GM23338 (cell line): ENCODE data around the gene KCNE1. TPM values are rescaled to one million over a fixed set of nuclear protein-coding genes. Genes with fewer than 3 reads are reported as not detected.
"Not testable (repeated sequence)": the region's sequence is repeated elsewhere in the genome, so short reads cannot be mapped to it uniquely, and the experiment has no call there.

Experiments
- ATAC-seq: fragments of 200-7000 bp; cut with Tn5 transposase; 3 replicates; pipeline ENCODE4 v1.9.1; 2020
- DNase-seq: peaks from one replicate; pipeline ENCODE4 v3.0.0-alpha.2; 2015; ENCODE audit warnings: low spot score
- H2AFZ ChIP-seq: fragments of 200-600 bp; sonication (generic); 2 replicates; pipeline ENCODE4 v1.8.0; 2016; ENCODE audit warnings: antibody characterized with exemption, mild to moderate bottlenecking, moderate library complexity
- H3F3A ChIP-seq: fragments of 200-600 bp; sonication (generic); replicated peaks from 2 replicates; pipeline ENCODE4 v1.8.0; 2017; ENCODE audit warnings: antibody characterized with exemption, mixed run types, low read depth
- H3K27ac ChIP-seq: fragments of 200-600 bp; sonication (generic); 2 replicates; pipeline ENCODE4 v1.6.1; 2016; ENCODE audit warnings: low read depth
- H3K27me3 ChIP-seq: fragments of 200-600 bp; sonication (generic); 2 replicates; pipeline ENCODE4 v1.8.0; 2016; ENCODE audit warnings: mild to moderate bottlenecking, mixed run types, moderate library complexity; ENCODE audit not compliant: insufficient read depth
- H3K36me3 ChIP-seq: fragments of 200-600 bp; sonication (generic); 2 replicates; pipeline ENCODE4 v1.8.0; 2016; ENCODE audit warnings: mild to moderate bottlenecking; ENCODE audit not compliant: insufficient read depth
- H3K4me1 ChIP-seq: fragments of 200-600 bp; sonication (generic); 2 replicates; pipeline ENCODE4 v1.8.0; 2016; ENCODE audit warnings: mild to moderate bottlenecking, moderate library complexity; ENCODE audit not compliant: insufficient read depth
- H3K4me2 ChIP-seq: fragments of 200-600 bp; sonication (generic); 2 replicates; pipeline ENCODE4 v1.7.1; 2017; ENCODE audit warnings: mixed run types
- H3K4me3 ChIP-seq: fragments of 200-600 bp; sonication (generic); 2 replicates; pipeline ENCODE4 v1.6.1; 2016; ENCODE audit warnings: mixed run types
- H3K79me2 ChIP-seq: fragments of 200-600 bp; sonication (generic); replicated peaks from 2 replicates; pipeline ENCODE4 v1.8.0; 2017; ENCODE audit warnings: mild to moderate bottlenecking; ENCODE audit not compliant: insufficient read depth
- H3K9me2 ChIP-seq: fragments of 200-600 bp; sonication (generic); 2 replicates; pipeline ENCODE4 v1.8.0; 2017; ENCODE audit not compliant: insufficient read depth
- H4K20me1 ChIP-seq: fragments of 200-600 bp; sonication (generic); replicated peaks from 2 replicates; pipeline ENCODE4 v1.8.0; 2017; ENCODE audit warnings: mild to moderate bottlenecking; ENCODE audit not compliant: insufficient read depth
- H3K27ac Mint-ChIP-seq: 2 replicates; pipeline ENCODE4 v1.8.0; 2020; ENCODE audit warnings: inconsistent platforms, mild to moderate bottlenecking, moderate library complexity, mixed read lengths
- H3K27me3 Mint-ChIP-seq: 3 replicates; pipeline ENCODE4 v1.8.0; 2022; ENCODE audit warnings: low read depth, mild to moderate bottlenecking, moderate library complexity, mixed read lengths, inconsistent platforms; ENCODE audit not compliant: insufficient read depth, poor library complexity
- H3K36me3 Mint-ChIP-seq: 3 replicates; pipeline ENCODE4 v1.8.0; 2021; ENCODE audit warnings: low read depth, mild to moderate bottlenecking, inconsistent platforms, moderate library complexity, mixed read lengths
- H3K4me1 Mint-ChIP-seq: 3 replicates; pipeline ENCODE4 v1.8.0; 2020; ENCODE audit warnings: mild to moderate bottlenecking, inconsistent platforms, mixed read lengths
- H3K4me3 Mint-ChIP-seq: 3 replicates; pipeline ENCODE4 v1.8.0; 2021; ENCODE audit warnings: moderate library complexity, mild to moderate bottlenecking, inconsistent platforms, mixed read lengths
- H3K9me3 Mint-ChIP-seq: 3 replicates; pipeline ENCODE4 v1.8.0; 2020; ENCODE audit warnings: moderate library complexity, mild to moderate bottlenecking, inconsistent platforms, mixed read lengths
- CREB1 ChIP-seq: fragments of 250-450 bp; sonication (Bioruptor Pico); IDR thresholded peaks from 2 replicates; pipeline ENCODE4 v1.5.0; 2020; ENCODE audit warnings: low read depth, mild to moderate bottlenecking, moderate library complexity
- EZH2 ChIP-seq: fragments of 200-600 bp; sonication (generic); IDR thresholded peaks from one replicate; pipeline ENCODE4 v1.8.0; 2017; ENCODE audit warnings: antibody characterized with exemption, mild to moderate bottlenecking, low read depth; ENCODE audit not compliant: unreplicated experiment
- EZH2phosphoT487 ChIP-seq: fragments of 200-600 bp; sonication (generic); IDR thresholded peaks from one replicate; pipeline ENCODE4 v1.8.1; 2018; ENCODE audit warnings: antibody characterized with exemption; ENCODE audit not compliant: unreplicated experiment
- JUNB ChIP-seq: IDR thresholded peaks from one replicate; pipeline ENCODE4 v1.6.1; 2016; ENCODE audit warnings: antibody characterized with exemption; ENCODE audit not compliant: unreplicated experiment
- NANOG ChIP-seq: IDR thresholded peaks from 2 replicates; pipeline ENCODE4 v1.6.1; 2016; ENCODE audit warnings: antibody characterized with exemption, borderline replicate concordance
- ZNF114 ChIP-seq: fragments of 250-450 bp; sonication (Bioruptor Pico); IDR thresholded peaks from 2 replicates; pipeline ENCODE4 v1.5.0; 2020; ENCODE audit warnings: mild to moderate bottlenecking, moderate library complexity
- ZNF331 ChIP-seq: fragments of 250-450 bp; sonication (Bioruptor Pico); IDR thresholded peaks from 2 replicates; pipeline ENCODE4 v1.5.0; 2020; ENCODE audit warnings: low read depth, mild to moderate bottlenecking, moderate library complexity
- polyA plus RNA-seq: library from polyadenylated mRNA; unstranded; fragments of >200 nt; fragmentation: Nextera tagmentation; extraction: Ambion mirVana; gene quantifications from 2 replicates; pipeline ENCODE4 v1.2.1, GENCODE V29; 2016
- total RNA-seq: library from RNA; depleted of rRNA; stranded (reverse); fragments of >200 nt; shearing (Covaris generic); gene quantifications from 2 replicates; pipeline ENCODE4 v1.2.3, GENCODE V29; 2014
- TF ChIP-seq, protein P1 (sequence below): IDR thresholded peaks from one replicate; pipeline ENCODE4 v1.6.1; 2018; ENCODE audit warnings: antibody characterized with exemption; ENCODE audit not compliant: unreplicated experiment
- TF ChIP-seq, protein P2 (sequence below), 2 experiments: fragments of 200-600 bp in 1 of 2; sonication (generic) in 1 of 2; conservative IDR thresholded peaks; 2 replicates each; pipeline versions ENCODE4 v1.5.1 to v1.6.1; 2016 to 2017; ENCODE audit warnings: antibody characterized with exemption in 2 of 2, low read depth in 2 of 2, mild to moderate bottlenecking in 2 of 2, moderate library complexity in 1 of 2

Gene KCNE1
- total and polyA plus RNA-seq, 2 experiments from 2014 or later: 0.07 TPM; not detected in 1

DNA sequence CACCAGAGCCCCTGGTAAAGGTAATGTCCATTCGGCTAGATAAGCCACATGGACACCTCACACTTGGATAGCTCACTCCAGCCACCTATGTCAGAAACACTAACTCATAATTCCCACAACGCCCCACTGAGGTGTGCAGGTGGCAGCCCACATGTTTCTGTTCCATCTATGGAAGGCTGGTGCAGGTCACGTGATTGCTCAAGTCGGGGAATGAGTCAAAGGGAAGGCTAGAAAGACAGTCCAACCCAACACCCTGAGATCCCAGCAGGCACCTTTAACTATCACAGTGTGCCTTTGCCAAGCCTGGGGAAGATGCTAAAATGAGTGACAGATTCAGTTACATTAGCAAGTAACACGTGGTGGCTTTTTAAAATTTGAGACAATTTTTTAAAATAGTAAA, 45.3 kb upstream of the KCNE1 start:
- Histone ChIP-seq H3K27ac (no peak overlapping the region), H3K4me1 (no peaks in the 10 kb centered on the region), H3K36me3 (no peaks in the 10 kb centered on the region; the same call in 1 of the 2 replicates), H3K9me2 (no peaks in the 10 kb centered on the region), H3F3A (no peaks in the 10 kb centered on the region), H3K4me2 (no peak overlapping the region), H3K4me3 (no peak overlapping the region), H3K79me2 (no peaks in the 10 kb centered on the region), H2AFZ (no peak overlapping the region), H4K20me1 (no peaks in the 10 kb centered on the region), H3K27me3 (no peaks in the 10 kb centered on the region)
- ATAC-seq (no peak), DNase-seq (no peak)
- TF ChIP-seq, protein P1, sequence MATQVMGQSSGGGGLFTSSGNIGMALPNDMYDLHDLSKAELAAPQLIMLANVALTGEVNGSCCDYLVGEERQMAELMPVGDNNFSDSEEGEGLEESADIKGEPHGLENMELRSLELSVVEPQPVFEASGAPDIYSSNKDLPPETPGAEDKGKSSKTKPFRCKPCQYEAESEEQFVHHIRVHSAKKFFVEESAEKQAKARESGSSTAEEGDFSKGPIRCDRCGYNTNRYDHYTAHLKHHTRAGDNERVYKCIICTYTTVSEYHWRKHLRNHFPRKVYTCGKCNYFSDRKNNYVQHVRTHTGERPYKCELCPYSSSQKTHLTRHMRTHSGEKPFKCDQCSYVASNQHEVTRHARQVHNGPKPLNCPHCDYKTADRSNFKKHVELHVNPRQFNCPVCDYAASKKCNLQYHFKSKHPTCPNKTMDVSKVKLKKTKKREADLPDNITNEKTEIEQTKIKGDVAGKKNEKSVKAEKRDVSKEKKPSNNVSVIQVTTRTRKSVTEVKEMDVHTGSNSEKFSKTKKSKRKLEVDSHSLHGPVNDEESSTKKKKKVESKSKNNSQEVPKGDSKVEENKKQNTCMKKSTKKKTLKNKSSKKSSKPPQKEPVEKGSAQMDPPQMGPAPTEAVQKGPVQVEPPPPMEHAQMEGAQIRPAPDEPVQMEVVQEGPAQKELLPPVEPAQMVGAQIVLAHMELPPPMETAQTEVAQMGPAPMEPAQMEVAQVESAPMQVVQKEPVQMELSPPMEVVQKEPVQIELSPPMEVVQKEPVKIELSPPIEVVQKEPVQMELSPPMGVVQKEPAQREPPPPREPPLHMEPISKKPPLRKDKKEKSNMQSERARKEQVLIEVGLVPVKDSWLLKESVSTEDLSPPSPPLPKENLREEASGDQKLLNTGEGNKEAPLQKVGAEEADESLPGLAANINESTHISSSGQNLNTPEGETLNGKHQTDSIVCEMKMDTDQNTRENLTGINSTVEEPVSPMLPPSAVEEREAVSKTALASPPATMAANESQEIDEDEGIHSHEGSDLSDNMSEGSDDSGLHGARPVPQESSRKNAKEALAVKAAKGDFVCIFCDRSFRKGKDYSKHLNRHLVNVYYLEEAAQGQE: no peak
- TF ChIP-seq, protein P2, sequence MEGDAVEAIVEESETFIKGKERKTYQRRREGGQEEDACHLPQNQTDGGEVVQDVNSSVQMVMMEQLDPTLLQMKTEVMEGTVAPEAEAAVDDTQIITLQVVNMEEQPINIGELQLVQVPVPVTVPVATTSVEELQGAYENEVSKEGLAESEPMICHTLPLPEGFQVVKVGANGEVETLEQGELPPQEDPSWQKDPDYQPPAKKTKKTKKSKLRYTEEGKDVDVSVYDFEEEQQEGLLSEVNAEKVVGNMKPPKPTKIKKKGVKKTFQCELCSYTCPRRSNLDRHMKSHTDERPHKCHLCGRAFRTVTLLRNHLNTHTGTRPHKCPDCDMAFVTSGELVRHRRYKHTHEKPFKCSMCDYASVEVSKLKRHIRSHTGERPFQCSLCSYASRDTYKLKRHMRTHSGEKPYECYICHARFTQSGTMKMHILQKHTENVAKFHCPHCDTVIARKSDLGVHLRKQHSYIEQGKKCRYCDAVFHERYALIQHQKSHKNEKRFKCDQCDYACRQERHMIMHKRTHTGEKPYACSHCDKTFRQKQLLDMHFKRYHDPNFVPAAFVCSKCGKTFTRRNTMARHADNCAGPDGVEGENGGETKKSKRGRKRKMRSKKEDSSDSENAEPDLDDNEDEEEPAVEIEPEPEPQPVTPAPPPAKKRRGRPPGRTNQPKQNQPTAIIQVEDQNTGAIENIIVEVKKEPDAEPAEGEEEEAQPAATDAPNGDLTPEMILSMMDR (conservative IDR thresholded peaks at IDR 0.05; ENCODE audit: low read depth in 2 of 2): no peak
- TF ChIP-seq CREB1 (CRISPR knock-in tag) (no peak), EZH2 (no peak), ZNF331 (no peak), NANOG (no peak), ZNF114 (no peak), EZH2phosphoT487 (no peak), JUNB (no peak)
- Mint-ChIP-seq H3K36me3 (peaks cover 12% of the 10 kb centered on the region), H3K4me3 (no peak overlapping the region), H3K4me1 (peaks cover 4% of the 10 kb centered on the region), H3K27me3 (no peaks in the 10 kb centered on the region), H3K27ac (no peak overlapping the region), H3K9me3 (peaks cover 16% of the 10 kb centered on the region)

DNA sequence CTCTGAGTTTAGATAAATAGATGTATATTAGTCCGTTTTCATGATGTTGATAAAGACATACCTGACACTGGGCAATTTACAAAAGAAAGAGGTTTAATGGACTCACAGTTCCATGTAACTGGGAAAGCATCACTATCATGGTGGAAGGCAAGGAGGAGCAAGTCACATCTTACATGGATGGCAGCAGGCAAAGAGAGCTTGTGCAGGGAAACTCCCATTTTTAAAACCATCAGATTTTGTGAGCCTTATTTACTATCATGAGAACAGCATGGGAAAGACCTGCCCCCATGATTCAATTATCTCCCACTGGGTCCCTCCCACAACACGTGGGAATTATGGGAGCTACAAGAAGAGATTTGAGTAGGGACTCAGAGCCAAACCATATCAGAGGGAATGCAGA, 42.7 kb upstream of the KCNE1 start:
- not testable (repeated sequence) for H3K4me2 ChIP-seq, H3K4me1 Mint-ChIP-seq, DNase-seq, H3K79me2 ChIP-seq, H3K4me3 ChIP-seq, H2AFZ ChIP-seq, H3K27ac ChIP-seq, H3K36me3 ChIP-seq, H4K20me1 ChIP-seq, H3K27ac Mint-ChIP-seq, H3K4me3 Mint-ChIP-seq, H3K27me3 ChIP-seq, H3K4me1 ChIP-seq, H3K27me3 Mint-ChIP-seq, H3F3A ChIP-seq, ATAC-seq
- peaks cover 15% of the 10 kb centered on the region for H3K9me2 ChIP-seq
- Mint-ChIP-seq H3K36me3 (peaks cover 12% of the 10 kb centered on the region), H3K9me3 (peaks cover 16% of the 10 kb centered on the region)
